Karpas-422 (cell line): ENCODE results near the gene LAMA5. TPM values are rescaled to one million over a fixed set of nuclear protein-coding genes. Genes with fewer than 3 reads are reported as not detected.

ENCODE experiments used
- DNase-seq: peaks from one replicate; pipeline ENCODE4 v3.0.0-alpha.2; 2015
- H2AFZ ChIP-seq: fragments of 200-600 bp; sonication (generic); 2 replicates; pipeline ENCODE4 v1.6.1; 2014; ENCODE audit warnings: antibody characterized with exemption, low read length, mixed read lengths
- H3K27ac ChIP-seq: fragments of 200-600 bp; sonication (generic); 2 replicates; pipeline ENCODE4 v1.5.1; 2014; ENCODE audit warnings: mild to moderate bottlenecking, low read length, moderate library complexity
- H3K27me3 ChIP-seq: fragments of 200-600 bp; sonication (generic); 2 replicates; pipeline ENCODE4 v1.6.1; 2014; ENCODE audit warnings: low read length, mixed read lengths
- H3K36me3 ChIP-seq: fragments of 200-600 bp; sonication (generic); 2 replicates; pipeline ENCODE4 v1.6.1; 2014; ENCODE audit warnings: low read length, mixed read lengths; ENCODE audit not compliant: insufficient read depth
- H3K4me1 ChIP-seq: fragments of 200-600 bp; sonication (generic); 2 replicates; pipeline ENCODE4 v1.6.1; 2014; ENCODE audit warnings: mild to moderate bottlenecking, low read length, mixed read lengths
- H3K4me2 ChIP-seq: fragments of 200-600 bp; sonication (generic); 2 replicates; pipeline ENCODE4 v1.6.1; 2014; ENCODE audit warnings: low read length, low read depth, mild to moderate bottlenecking; ENCODE audit not compliant: poor library complexity, severe bottlenecking
- H3K4me3 ChIP-seq: fragments of 200-600 bp; sonication (generic); 2 replicates; pipeline ENCODE4 v1.5.1; 2014; ENCODE audit warnings: mild to moderate bottlenecking, antibody characterized with exemption, low read length, mixed read lengths
- H3K79me2 ChIP-seq: fragments of 200-600 bp; sonication (generic); 2 replicates; pipeline ENCODE4 v1.6.1; 2014; ENCODE audit warnings: mild to moderate bottlenecking, low read length, mixed read lengths
- H3K9ac ChIP-seq: fragments of 200-600 bp; sonication (generic); 2 replicates; pipeline ENCODE4 v1.6.0; 2014; ENCODE audit warnings: low read length
- H3K9me2 ChIP-seq: fragments of 200-600 bp; sonication (generic), shearing (Covaris generic); replicated peaks from 2 replicates; pipeline ENCODE4 v1.6.0; 2014; ENCODE audit warnings: mild to moderate bottlenecking, low read length, moderate library complexity; ENCODE audit not compliant: insufficient read depth
- H3K9me3 ChIP-seq: fragments of 300-700, 200-600 bp; sonication (generic); 2 replicates; pipeline ENCODE4 v1.6.1; 2014; ENCODE audit warnings: low read length, mixed read lengths
- H4K20me1 ChIP-seq: fragments of 200-600 bp; sonication (generic); 2 replicates; pipeline ENCODE4 v1.6.1; 2014; ENCODE audit warnings: mild to moderate bottlenecking, antibody characterized with exemption, low read length, low read depth; ENCODE audit not compliant: insufficient read depth
- total RNA-seq: library from RNA; depleted of rRNA; stranded (reverse); fragments of >200 nt; shearing (Covaris generic); gene quantifications from 2 replicates; pipeline ENCODE4 v1.2.3, GENCODE V29; 2014; ENCODE audit warnings: low replicate concordance

LAMA5 gene
- total RNA-seq, 1 experiment from 2014 or later = 17.5 TPM

- peaks cover 28% of the 10 kb centered on the region; the same call in 1 of the 2 replicates for H4K20me1 ChIP-seq
- H3K79me2 ChIP-seq = no peaks in the 10 kb centered on the region
- no peak overlapping the region for H3K4me3 ChIP-seq
- no peak overlapping the region for H2AFZ ChIP-seq
- H3K27me3 ChIP-seq = no peaks in the 10 kb centered on the region
- no peak overlapping the region for H3K9ac ChIP-seq
- no peaks in the 10 kb centered on the region for H3K9me2 ChIP-seq
- no peaks in the 10 kb centered on the region for H3K36me3 ChIP-seq
- no peak overlapping the region for H3K4me2 ChIP-seq
- H3K27ac ChIP-seq = no peak overlapping the region
- H3K4me1 ChIP-seq = peaks cover 2% of the 10 kb centered on the region
- no peak for DNase-seq
- H3K9me3 ChIP-seq = no peaks in the 10 kb centered on the region
These were observed 7.5 kb downstream of the LAMA5 start for GRCh38 chr20:62359491-62360121.

DNA sequence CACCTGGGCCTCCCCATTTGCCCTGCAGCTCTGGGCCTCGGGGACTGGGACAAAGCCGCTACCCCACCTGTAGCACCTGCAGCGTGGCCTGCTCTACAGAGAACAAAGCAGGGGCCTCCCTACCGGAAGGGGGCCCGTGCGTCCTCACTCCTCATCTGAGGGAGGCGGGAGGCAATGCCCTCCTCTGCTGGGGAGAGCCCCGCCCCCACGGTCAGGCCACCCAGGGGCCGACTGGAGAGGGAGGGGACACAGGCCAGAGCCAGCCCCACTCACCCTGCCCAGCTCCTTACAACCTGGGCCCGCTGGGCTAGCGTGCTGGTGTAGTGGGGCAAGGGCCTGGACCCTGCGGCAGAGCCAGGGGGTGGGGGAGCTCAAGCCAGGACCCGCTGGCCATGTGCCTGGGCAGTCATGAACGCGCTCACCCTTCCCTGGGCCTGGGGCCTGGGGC, 8.0 kb downstream of the LAMA5 start:
- DNase-seq = no peak
- no peak overlapping the region for H3K4me2 ChIP-seq
- H3K27me3 ChIP-seq = no peaks in the 10 kb centered on the region

GRCh38 chr20:62358171-62359042, 8.7 kb downstream of the LAMA5 start:
- Histone ChIP-seq H3K27ac (no peak overlapping the region), H2AFZ (no peak overlapping the region), H3K9me2 (no peaks in the 10 kb centered on the region), H3K4me2 (no peak overlapping the region), H3K9ac (no peak overlapping the region), H4K20me1 (peaks cover 22% of the 10 kb centered on the region; the same call in 1 of the 2 replicates), H3K27me3 (no peaks in the 10 kb centered on the region), H3K4me3 (no peak overlapping the region), H3K36me3 (no peaks in the 10 kb centered on the region), H3K4me1 (peaks cover 2% of the 10 kb centered on the region), H3K9me3 (no peaks in the 10 kb centered on the region), H3K79me2 (no peaks in the 10 kb centered on the region)
- DNase-seq = no peak

More for the DNA sequence above, 8.0 kb downstream of the LAMA5 start:
- no peak overlapping the region for H2AFZ ChIP-seq
- H3K9me3 ChIP-seq = no peaks in the 10 kb centered on the region
- no peak overlapping the region for H3K4me3 ChIP-seq
- H3K9me2 ChIP-seq = no peaks in the 10 kb centered on the region
- no peaks in the 10 kb centered on the region for H3K79me2 ChIP-seq
- H3K9ac ChIP-seq = no peak overlapping the region
- no peak overlapping the region for H3K27ac ChIP-seq
- no peaks in the 10 kb centered on the region for H3K36me3 ChIP-seq
- peaks cover 2% of the 10 kb centered on the region for H3K4me1 ChIP-seq
- H4K20me1 ChIP-seq = peaks cover 26% of the 10 kb centered on the region; the same call in 1 of the 2 replicates

DNA sequence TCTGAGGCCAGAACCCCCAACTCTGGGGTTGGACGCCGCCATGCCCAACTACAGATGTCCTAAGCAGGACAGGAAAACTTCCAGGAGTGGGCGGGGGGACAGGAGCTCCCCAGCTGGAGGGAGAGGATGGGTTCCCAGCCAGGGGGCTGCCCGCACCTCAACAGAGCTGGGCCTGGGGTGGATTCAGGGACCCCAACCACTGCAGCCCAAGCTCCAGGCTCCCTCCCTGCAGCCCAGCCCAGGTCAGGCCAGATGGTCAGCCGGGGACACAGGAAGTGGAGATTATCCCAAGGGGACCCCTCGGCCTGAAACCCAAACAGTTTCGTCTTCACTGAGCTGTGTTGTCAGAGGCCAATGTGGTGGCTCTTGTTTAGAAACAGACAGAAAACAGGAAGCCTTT, 9.4 kb downstream of the LAMA5 start:
- no peaks in the 10 kb centered on the region for H3K79me2 ChIP-seq
- H4K20me1 ChIP-seq = peaks cover 22% of the 10 kb centered on the region; the same call in 1 of the 2 replicates
- H3K36me3 ChIP-seq = no peaks in the 10 kb centered on the region
- no peaks in the 10 kb centered on the region for H3K27me3 ChIP-seq
- no peak overlapping the region for H3K4me2 ChIP-seq
- H3K4me3 ChIP-seq = no peak overlapping the region
- H3K4me1 ChIP-seq = peaks cover 2% of the 10 kb centered on the region
- no peak for DNase-seq
- H3K9me3 ChIP-seq = no peaks in the 10 kb centered on the region
- no peak overlapping the region for H3K27ac ChIP-seq
- H3K9me2 ChIP-seq = no peaks in the 10 kb centered on the region
- H2AFZ ChIP-seq = no peak overlapping the region
- H3K9ac ChIP-seq = no peak overlapping the region

- no peak for DNase-seq
- H3K79me2 ChIP-seq = no peaks in the 10 kb centered on the region
- no peaks in the 10 kb centered on the region for H3K9me2 ChIP-seq
- H3K9ac ChIP-seq = no peak overlapping the region
- no peak overlapping the region for H3K4me3 ChIP-seq
- H3K9me3 ChIP-seq = no peaks in the 10 kb centered on the region
- H3K27ac ChIP-seq = no peak overlapping the region
- no peak overlapping the region for H2AFZ ChIP-seq
- H3K4me1 ChIP-seq = peaks cover 2% of the 10 kb centered on the region
- H3K36me3 ChIP-seq = no peaks in the 10 kb centered on the region
- H3K27me3 ChIP-seq = no peaks in the 10 kb centered on the region
- no peak overlapping the region for H3K4me2 ChIP-seq
- peaks cover 22% of the 10 kb centered on the region; the same call in 1 of the 2 replicates for H4K20me1 ChIP-seq
These were observed 9.9 kb downstream of the LAMA5 start for GRCh38 chr20:62357187-62357667.

GRCh38 chr20:62356589-62357186, 10.4 kb downstream of the LAMA5 start:
- Histone ChIP-seq H3K4me2 (no peak overlapping the region), H3K9ac (no peak overlapping the region), H3K9me3 (no peaks in the 10 kb centered on the region), H3K79me2 (no peaks in the 10 kb centered on the region), H3K27me3 (no peaks in the 10 kb centered on the region), H3K9me2 (no peaks in the 10 kb centered on the region), H3K4me3 (no peak overlapping the region), H4K20me1 (peaks cover 22% of the 10 kb centered on the region; the same call in 1 of the 2 replicates), H3K27ac (no peak overlapping the region), H3K4me1 (peaks cover 2% of the 10 kb centered on the region), H2AFZ (no peak overlapping the region), H3K36me3 (no peaks in the 10 kb centered on the region)
- no peak for DNase-seq

- H3K4me2 ChIP-seq = no peak overlapping the region
- no peak overlapping the region for H3K9ac ChIP-seq
- no peaks in the 10 kb centered on the region for H3K79me2 ChIP-seq
These were observed 11.1 kb downstream of the LAMA5 start for GRCh38 chr20:62355878-62356588.

More at GRCh38 chr20:62355878-62356588, 11.1 kb downstream of the LAMA5 start:
- Histone ChIP-seq H3K27me3 (no peaks in the 10 kb centered on the region), H2AFZ (no peak overlapping the region), H4K20me1 (peaks cover 22% of the 10 kb centered on the region; the same call in 1 of the 2 replicates), H3K4me3 (no peak overlapping the region), H3K27ac (no peak overlapping the region), H3K9me3 (no peaks in the 10 kb centered on the region), H3K4me1 (peaks cover 2% of the 10 kb centered on the region), H3K36me3 (no peaks in the 10 kb centered on the region), H3K9me2 (no peaks in the 10 kb centered on the region)
- DNase-seq = no peak
